Measurements from ENCODE around the gene ZMAT3. TPM values are rescaled to one million over a fixed set of nuclear protein-coding genes. Genes with fewer than 3 reads are reported as not detected.

ZMAT3 gene
- 10.5 and 13.3 TPM in 2 replicates for total RNA-seq (2014; rRNA removed; shearing (Covaris generic))

GRCh38 chr3:179071323-179072099, at the start of gene ZMAT3:
TSS of gene ZMAT3 (minus strand) at chr3:179071809. CDS start at chr3:179067752, 4,057 bp downstream.
- DNase-seq (ENCODE audit: low spot score), result peak; percentile 83

- no peak for DNase-seq (ENCODE audit: low spot score)
Observed at GRCh38 chr3:179116816-179117215, 45.2 kb upstream of the ZMAT3 start.

GRCh38 chr3:179115444-179115843, 43.8 kb upstream of the ZMAT3 start:
- DNase-seq (ENCODE audit: low spot score), result peak; percentile 71

GRCh38 chr3:179113903-179114302, 42.3 kb upstream of the ZMAT3 start:
- DNase-seq (ENCODE audit: low spot score), result no peak

- DNase-seq (ENCODE audit: low spot score), result peak; percentile 82
Observed at GRCh38 chr3:179108086-179108485, 36.5 kb upstream of the ZMAT3 start.

- peak; percentile 18 for DNase-seq (ENCODE audit: low spot score)
Observed at GRCh38 chr3:179107617-179108016, 36.0 kb upstream of the ZMAT3 start.

GRCh38 chr3:179105881-179106280, 34.3 kb upstream of the ZMAT3 start:
- no peak for DNase-seq (ENCODE audit: low spot score)

- peak; percentile 47 for DNase-seq (ENCODE audit: low spot score)
Observed at GRCh38 chr3:179100652-179101051, 29.0 kb upstream of the ZMAT3 start.

GRCh38 chr3:179098388-179099077, 26.9 kb upstream of the ZMAT3 start:
- peak; percentile 79 for DNase-seq (ENCODE audit: low spot score)

GRCh38 chr3:179093807-179094206, 22.2 kb upstream of the ZMAT3 start:
- DNase-seq (ENCODE audit: low spot score), result peak; percentile 34

- DNase-seq (ENCODE audit: low spot score), result no peak
Observed at GRCh38 chr3:179091113-179091512, 19.5 kb upstream of the ZMAT3 start.

- DNase-seq (ENCODE audit: low spot score), result peak; percentile 36
Observed at GRCh38 chr3:179088306-179088705, 16.7 kb upstream of the ZMAT3 start.

GRCh38 chr3:179083977-179084376, 12.4 kb upstream of the ZMAT3 start:
- no peak for DNase-seq (ENCODE audit: low spot score)

- DNase-seq (ENCODE audit: low spot score), result peak; percentile 36
Observed at GRCh38 chr3:179082416-179082815, 10.8 kb upstream of the ZMAT3 start.

GRCh38 chr3:179081885-179082284, 10.3 kb upstream of the ZMAT3 start:
- DNase-seq (ENCODE audit: low spot score), result no peak

- no peak for DNase-seq (ENCODE audit: low spot score)
Observed at GRCh38 chr3:179079537-179079936, 7.9 kb upstream of the ZMAT3 start.

- DNase-seq (ENCODE audit: low spot score), result no peak
Observed at GRCh38 chr3:179076243-179077027, 4.8 kb upstream of the ZMAT3 start.

GRCh38 chr3:179074656-179075055, 3.0 kb upstream of the ZMAT3 start:
- no peak for DNase-seq (ENCODE audit: low spot score)

GRCh38 chr3:179073816-179074215, 2.2 kb upstream of the ZMAT3 start:
- DNase-seq (ENCODE audit: low spot score), result no peak

- DNase-seq (ENCODE audit: low spot score), result peak; percentile 64
Observed at GRCh38 chr3:179072100-179072438, 460 bp upstream of the ZMAT3 start.

- DNase-seq (ENCODE audit: low spot score), result no peak
Observed at GRCh38 chr3:179071027-179071322, 634 bp downstream of the ZMAT3 start.

- no peak for DNase-seq (ENCODE audit: low spot score)
Observed at GRCh38 chr3:179069762-179070390, 1.7 kb downstream of the ZMAT3 start.
